Glutamatergic neuron (in vitro differentiated cells): ENCODE data around the gene POLE. TPM values are rescaled to one million over a fixed set of nuclear protein-coding genes. Genes with fewer than 3 reads are reported as not detected.
A peak's percentile ranks its signal among the peaks of the same experiment; 100 is the strongest.

ENCODE experiments used
- DNase-seq: peaks from one replicate; pipeline ENCODE4 v3.0.0; 2022
- H3K27ac Mint-ChIP-seq: one replicate; pipeline ENCODE4 v1.8.0; 2020; ENCODE audit warnings: mild to moderate bottlenecking, mixed read lengths, inconsistent platforms; ENCODE audit not compliant: unreplicated experiment
- H3K27me3 Mint-ChIP-seq: one replicate; pipeline ENCODE4 v1.8.0; 2020; ENCODE audit warnings: mild to moderate bottlenecking, moderate library complexity, mixed read lengths, inconsistent platforms; ENCODE audit not compliant: unreplicated experiment
- H3K36me3 Mint-ChIP-seq: one replicate; pipeline ENCODE4 v1.8.0; 2020; ENCODE audit warnings: mild to moderate bottlenecking, mixed read lengths, inconsistent platforms; ENCODE audit not compliant: unreplicated experiment
- H3K4me1 Mint-ChIP-seq: one replicate; pipeline ENCODE4 v1.8.0; 2020; ENCODE audit warnings: mild to moderate bottlenecking, low read depth, mixed read lengths, inconsistent platforms; ENCODE audit not compliant: unreplicated experiment
- H3K4me3 Mint-ChIP-seq: one replicate; pipeline ENCODE4 v1.8.0; 2020; ENCODE audit warnings: mild to moderate bottlenecking, mixed read lengths, inconsistent platforms; ENCODE audit not compliant: unreplicated experiment
- H3K9me3 Mint-ChIP-seq: one replicate; pipeline ENCODE4 v1.8.0; 2020; ENCODE audit warnings: mild to moderate bottlenecking, moderate library complexity, mixed read lengths, inconsistent platforms; ENCODE audit not compliant: unreplicated experiment
- total RNA-seq: library from RNA; stranded (reverse); fragmentation: NEBNext Ultra II Directional; extraction: Animal tissue kit (Norgen Biotek cat#: 25700); gene quantifications from one replicate; pipeline ENCODE4 v1.2.1, GENCODE V29; 2021; ENCODE audit not compliant: unreplicated experiment
- TF ChIP-seq, protein P1 (sequence below): fragments of 200-600 bp; sonication (generic); IDR thresholded peaks from one replicate; pipeline ENCODE4 v1.5.0; 2021; ENCODE audit not compliant: partially characterized antibody, unreplicated experiment

POLE gene
- total RNA-seq, 1 donor from 2014 or later, result 38.6 TPM

DNA sequence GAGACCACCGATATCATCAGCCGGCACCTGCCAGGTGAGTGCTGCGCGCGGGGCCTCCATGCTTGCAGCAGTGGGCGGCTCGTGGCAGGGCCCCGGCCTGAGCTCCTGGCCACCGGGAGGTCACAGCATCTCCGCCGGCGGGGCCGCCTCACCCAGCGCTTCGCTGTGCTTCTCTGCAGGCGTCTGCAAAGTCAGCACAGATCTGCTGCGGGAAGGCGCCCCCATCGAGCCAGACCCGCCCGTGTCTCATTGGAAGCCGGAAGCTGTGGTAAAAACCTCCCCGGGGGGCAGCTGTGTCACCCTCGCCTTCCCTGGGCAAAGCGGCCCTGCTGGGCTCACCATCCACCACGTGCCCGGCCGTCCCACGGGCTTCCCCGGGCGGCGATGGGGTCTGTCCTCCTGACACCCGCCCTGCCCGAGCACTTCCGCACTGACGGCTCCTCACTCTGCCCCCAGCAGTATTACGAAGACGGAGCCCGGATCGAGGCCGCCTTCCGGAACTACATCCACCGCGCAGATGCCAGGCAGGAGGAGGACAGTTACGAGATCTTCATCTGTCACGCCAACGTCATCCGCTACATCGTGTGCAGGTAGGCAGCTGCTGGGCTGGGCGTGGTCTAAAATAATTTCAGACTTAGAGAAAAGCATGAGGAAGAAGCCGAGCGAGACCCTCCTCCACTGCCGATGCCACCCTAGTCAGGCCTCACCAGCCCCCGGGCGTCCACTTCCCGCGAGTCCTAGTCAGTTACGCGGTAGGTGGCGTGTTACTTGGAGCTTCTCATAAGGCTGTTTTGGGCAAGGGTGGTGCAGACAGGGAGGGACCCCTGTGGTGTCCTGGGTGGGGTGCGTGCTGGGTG lies 30.6 kb upstream of the POLE start:
- no peaks in the 10 kb centered on the region for H3K36me3 Mint-ChIP-seq
- H3K27me3 Mint-ChIP-seq, result peaks cover 3% of the 10 kb centered on the region
- peaks cover 3% of the 10 kb centered on the region for H3K9me3 Mint-ChIP-seq
- H3K27ac Mint-ChIP-seq, result no peak overlapping the region
- TF ChIP-seq, protein P1, sequence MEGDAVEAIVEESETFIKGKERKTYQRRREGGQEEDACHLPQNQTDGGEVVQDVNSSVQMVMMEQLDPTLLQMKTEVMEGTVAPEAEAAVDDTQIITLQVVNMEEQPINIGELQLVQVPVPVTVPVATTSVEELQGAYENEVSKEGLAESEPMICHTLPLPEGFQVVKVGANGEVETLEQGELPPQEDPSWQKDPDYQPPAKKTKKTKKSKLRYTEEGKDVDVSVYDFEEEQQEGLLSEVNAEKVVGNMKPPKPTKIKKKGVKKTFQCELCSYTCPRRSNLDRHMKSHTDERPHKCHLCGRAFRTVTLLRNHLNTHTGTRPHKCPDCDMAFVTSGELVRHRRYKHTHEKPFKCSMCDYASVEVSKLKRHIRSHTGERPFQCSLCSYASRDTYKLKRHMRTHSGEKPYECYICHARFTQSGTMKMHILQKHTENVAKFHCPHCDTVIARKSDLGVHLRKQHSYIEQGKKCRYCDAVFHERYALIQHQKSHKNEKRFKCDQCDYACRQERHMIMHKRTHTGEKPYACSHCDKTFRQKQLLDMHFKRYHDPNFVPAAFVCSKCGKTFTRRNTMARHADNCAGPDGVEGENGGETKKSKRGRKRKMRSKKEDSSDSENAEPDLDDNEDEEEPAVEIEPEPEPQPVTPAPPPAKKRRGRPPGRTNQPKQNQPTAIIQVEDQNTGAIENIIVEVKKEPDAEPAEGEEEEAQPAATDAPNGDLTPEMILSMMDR, result no peak
- H3K4me3 Mint-ChIP-seq, result no peak overlapping the region
- no peaks in the 10 kb centered on the region for H3K4me1 Mint-ChIP-seq
- peak; percentile 58 for DNase-seq

- TF ChIP-seq, protein P1, result no peak
- peaks cover 3% of the 10 kb centered on the region for H3K9me3 Mint-ChIP-seq
- no peaks in the 10 kb centered on the region for H3K36me3 Mint-ChIP-seq
- DNase-seq, result no peak
- peaks cover 3% of the 10 kb centered on the region for H3K27me3 Mint-ChIP-seq
- H3K4me1 Mint-ChIP-seq, result no peaks in the 10 kb centered on the region
- no peak overlapping the region for H3K27ac Mint-ChIP-seq
- H3K4me3 Mint-ChIP-seq, result no peak overlapping the region
Measured at GRCh38 chr12:132717011-132717410, 29.9 kb upstream of the POLE start.

DNA sequence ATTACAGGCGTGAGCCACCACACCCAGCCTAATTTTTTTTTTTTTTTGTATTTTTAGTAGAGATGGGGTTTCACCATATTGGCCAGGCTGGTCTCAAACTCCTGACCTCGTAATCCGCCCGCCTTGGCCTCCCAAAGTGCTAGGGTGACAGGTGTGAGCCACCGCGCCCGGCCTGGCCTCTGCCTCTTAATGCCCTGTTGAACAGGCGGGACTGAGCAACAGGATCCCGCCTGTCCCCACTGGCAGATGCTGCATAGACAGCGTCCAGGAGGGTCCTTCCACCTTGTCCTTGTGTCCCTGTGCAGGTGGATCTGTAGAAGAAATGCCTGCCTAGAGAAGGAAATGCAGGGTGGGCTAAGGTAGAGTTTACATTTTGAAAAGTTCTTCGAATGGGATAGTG lies 29.2 kb upstream of the POLE start:
- Mint-ChIP-seq H3K4me1 (no peaks in the 10 kb centered on the region), H3K27me3 (no peaks in the 10 kb centered on the region), H3K36me3 (no peaks in the 10 kb centered on the region), H3K27ac (no peak overlapping the region), H3K4me3 (no peak overlapping the region), H3K9me3 (peaks cover 6% of the 10 kb centered on the region)
- no peak for DNase-seq
- TF ChIP-seq, protein P1, result no peak

- peak overlapping the region; percentile 28 for H3K27ac Mint-ChIP-seq
- TF ChIP-seq, protein P1, result no peak
- no peak for DNase-seq
- no peaks in the 10 kb centered on the region for H3K27me3 Mint-ChIP-seq
- no peak overlapping the region for H3K4me3 Mint-ChIP-seq
- H3K4me1 Mint-ChIP-seq, result no peaks in the 10 kb centered on the region
- H3K36me3 Mint-ChIP-seq, result no peaks in the 10 kb centered on the region
- peaks cover 4% of the 10 kb centered on the region for H3K9me3 Mint-ChIP-seq
Measured at GRCh38 chr12:132715874-132716273, 28.7 kb upstream of the POLE start.

- H3K4me3 Mint-ChIP-seq, result peak overlapping the region; percentile 38
- no peaks in the 10 kb centered on the region for H3K36me3 Mint-ChIP-seq
- H3K9me3 Mint-ChIP-seq, result peaks cover 9% of the 10 kb centered on the region
- H3K27ac Mint-ChIP-seq, result no peak overlapping the region
- DNase-seq, result no peak
- peaks cover 5% of the 10 kb centered on the region for H3K27me3 Mint-ChIP-seq
- H3K4me1 Mint-ChIP-seq, result peaks cover 3% of the 10 kb centered on the region
- TF ChIP-seq, protein P1, result no peak
Measured at GRCh38 chr12:132713123-132713522, 26.0 kb upstream of the POLE start.
